Left renal cortex interstitium (tissue), 4 donors: ENCODE measurements around the gene SLC41A3. TPM values are rescaled to one million over a fixed set of nuclear protein-coding genes. Genes with fewer than 3 reads are reported as not detected.
"Not testable (repeated sequence)": the region's sequence is repeated elsewhere in the genome, so short reads cannot be mapped to it uniquely, and the experiment has no call there.

ENCODE experiments used
- DNase-seq, 4 donors: peaks; one replicate each; pipeline ENCODE4 v3.0.0-alpha.2; 2013; ENCODE audit warnings: low read depth in 4 of 4, low spot score in 2 of 4, missing footprints in 1 of 4
- polyA plus RNA-seq, 4 donors: library from polyadenylated mRNA; unstranded; fragments of 120-200 nt; gene quantifications; one replicate each; pipeline ENCODE4 v1.2.1, GENCODE V29; 2013; ENCODE audit not compliant: insufficient read length in 4 of 4

SLC41A3 gene
- polyA plus RNA-seq, 4 donors = 64.6 to 95.5 (median 79.9) TPM

GRCh38 chr3:126084768-126085180, 850 bp upstream of the SLC41A3 start:
- no peak for DNase-seq

GRCh38 chr3:126083511-126083912, 412 bp downstream of the SLC41A3 start:
- DNase-seq = no peak

- DNase-seq = no peak
Measured at GRCh38 chr3:126083138-126083445, 832 bp downstream of the SLC41A3 start.

- no peak for DNase-seq
Measured at GRCh38 chr3:126082362-126083137, 1.4 kb downstream of the SLC41A3 start.

- no peak for DNase-seq
Measured at GRCh38 chr3:126081618-126082361, 2.1 kb downstream of the SLC41A3 start.

GRCh38 chr3:126080970-126081369, 3.0 kb downstream of the SLC41A3 start:
- no peak for DNase-seq

GRCh38 chr3:126078866-126079265, 5.1 kb downstream of the SLC41A3 start:
- DNase-seq = no peak

GRCh38 chr3:126077754-126078153, 6.2 kb downstream of the SLC41A3 start:
- DNase-seq = no peak

- no peak for DNase-seq
Measured at GRCh38 chr3:126076140-126076539, 7.8 kb downstream of the SLC41A3 start.

- DNase-seq = no peak
Measured at GRCh38 chr3:126070146-126070545, 13.8 kb downstream of the SLC41A3 start.

GRCh38 chr3:126067959-126068358, 16.0 kb downstream of the SLC41A3 start:
- DNase-seq = no peak

- DNase-seq = not testable (repeated sequence)
Measured at GRCh38 chr3:126066676-126067075, 17.2 kb downstream of the SLC41A3 start.

- DNase-seq = no peak
Measured at GRCh38 chr3:126065876-126066275, 18.0 kb downstream of the SLC41A3 start.

- DNase-seq = no peak
Measured at GRCh38 chr3:126064627-126065258, 19.2 kb downstream of the SLC41A3 start.

- DNase-seq = no peak
Measured at GRCh38 chr3:126063358-126063965, 20.5 kb downstream of the SLC41A3 start.

GRCh38 chr3:126061301-126062032, 22.5 kb downstream of the SLC41A3 start:
- DNase-seq = no peak

GRCh38 chr3:126060613-126061145, 23.2 kb downstream of the SLC41A3 start:
- no peak for DNase-seq

- no peak for DNase-seq
Measured at GRCh38 chr3:126058666-126059065, 25.3 kb downstream of the SLC41A3 start.

- no peak for DNase-seq
Measured at GRCh38 chr3:126057936-126058335, 26.0 kb downstream of the SLC41A3 start.

GRCh38 chr3:126057501-126057819, 26.5 kb downstream of the SLC41A3 start:
- no peak for DNase-seq
